ENCODE results near the gene ECPAS. TPM values are rescaled to one million over a fixed set of nuclear protein-coding genes. Genes with fewer than 3 reads are reported as not detected.

Gene ECPAS
- total and polyA plus RNA-seq, 2 experiments from 2014 or later = 29.4 to 56.6 TPM

- H3K36me3 ChIP-seq = peaks cover 24% of the 10 kb centered on the region
- DNase-seq (ENCODE audit: low read depth in 1 of 2, low spot score in 1 of 2) = no peak
- no peaks in the 10 kb centered on the region for H3K9me3 ChIP-seq (ENCODE audit: low read depth)
- TF ChIP-seq CTCF (IDR thresholded peaks at IDR 0.05; ENCODE audit: low read depth, low read length) = no peak
- no peak overlapping the region for H3K4me3 ChIP-seq
- no peaks in the 10 kb centered on the region for H3K27me3 ChIP-seq
- H3K27ac ChIP-seq = no peak overlapping the region
- H3K4me1 ChIP-seq (ENCODE audit: low read depth) = no peaks in the 10 kb centered on the region
Observed at GRCh38 chr9:111399211-111399739, 84.9 kb downstream of the ECPAS start.

- H3K4me3 ChIP-seq = no peak overlapping the region
- H3K27me3 ChIP-seq = no peaks in the 10 kb centered on the region
- TF ChIP-seq CTCF (IDR thresholded peaks at IDR 0.05; ENCODE audit: low read depth, low read length) = no peak
- H3K4me1 ChIP-seq (ENCODE audit: low read depth) = no peaks in the 10 kb centered on the region
- no peaks in the 10 kb centered on the region for H3K9me3 ChIP-seq (ENCODE audit: low read depth)
- H3K36me3 ChIP-seq = peaks cover 72% of the 10 kb centered on the region
- no peak overlapping the region for H3K27ac ChIP-seq
- DNase-seq (ENCODE audit: low read depth in 1 of 2, low spot score in 1 of 2) = no peak
Observed at GRCh38 chr9:111393971-111394370, 90.2 kb downstream of the ECPAS start.

- TF ChIP-seq CTCF (IDR thresholded peaks at IDR 0.05; ENCODE audit: low read depth, low read length) = no peak
- no peak overlapping the region for H3K4me3 ChIP-seq
- H3K9me3 ChIP-seq (ENCODE audit: low read depth) = no peaks in the 10 kb centered on the region
- peaks cover 7% of the 10 kb centered on the region for H3K4me1 ChIP-seq (ENCODE audit: low read depth)
- peaks cover 77% of the 10 kb centered on the region for H3K36me3 ChIP-seq
- DNase-seq (ENCODE audit: low read depth in 1 of 2, low spot score in 1 of 2) = no peak
- no peak overlapping the region for H3K27ac ChIP-seq
- H3K27me3 ChIP-seq = no peaks in the 10 kb centered on the region
Observed at GRCh38 chr9:111389406-111389805, 94.8 kb downstream of the ECPAS start.

GRCh38 chr9:111386386-111386785 is 97.8 kb downstream of the ECPAS start:
- H3K36me3 ChIP-seq = peaks cover 63% of the 10 kb centered on the region
- H3K4me1 ChIP-seq (ENCODE audit: low read depth) = peaks cover 7% of the 10 kb centered on the region
- H3K4me3 ChIP-seq = no peak overlapping the region
- TF ChIP-seq CTCF (IDR thresholded peaks at IDR 0.05; ENCODE audit: low read depth, low read length) = no peak
- H3K9me3 ChIP-seq (ENCODE audit: low read depth) = no peaks in the 10 kb centered on the region
- DNase-seq (ENCODE audit: low read depth in 1 of 2, low spot score in 1 of 2) = no peak
- H3K27me3 ChIP-seq = no peaks in the 10 kb centered on the region
- no peak overlapping the region for H3K27ac ChIP-seq

- TF ChIP-seq CTCF (IDR thresholded peaks at IDR 0.05; ENCODE audit: low read depth, low read length) = no peak
- Histone ChIP-seq H3K27me3 (no peaks in the 10 kb centered on the region), H3K9me3 (ENCODE audit: low read depth) (no peaks in the 10 kb centered on the region), H3K4me1 (ENCODE audit: low read depth) (peaks cover 4% of the 10 kb centered on the region), H3K27ac (peak overlapping the region; percentile 15), H3K4me3 (no peak overlapping the region), H3K36me3 (peaks cover 40% of the 10 kb centered on the region)
- DNase-seq (ENCODE audit: low read depth in 1 of 2, low spot score in 1 of 2) = no peak
Observed at GRCh38 chr9:111381006-111381405, 103.2 kb downstream of the ECPAS start.

Data from cardiac muscle cell (in vitro differentiated cells and primary cell).